KG1 (cell line): ENCODE results near the gene DDX51.
"Not testable (repeated sequence)": the region's sequence is repeated elsewhere in the genome, so short reads cannot be mapped to it uniquely, and the experiment has no call there.

Source experiments
- DNase-seq: peaks from one replicate; lab custom pipeline; 2025; lab: John Stamatoyannopoulos, UW

The DDX51 gene

GRCh38 chr12:132116709-132117557, 27.2 kb downstream of the DDX51 start:
- no peak for DNase-seq

- no peak for DNase-seq
These were observed 28.6 kb downstream of the DDX51 start for GRCh38 chr12:132115500-132115899.

GRCh38 chr12:132114667-132115066, 29.5 kb downstream of the DDX51 start:
- DNase-seq = no peak

DNA sequence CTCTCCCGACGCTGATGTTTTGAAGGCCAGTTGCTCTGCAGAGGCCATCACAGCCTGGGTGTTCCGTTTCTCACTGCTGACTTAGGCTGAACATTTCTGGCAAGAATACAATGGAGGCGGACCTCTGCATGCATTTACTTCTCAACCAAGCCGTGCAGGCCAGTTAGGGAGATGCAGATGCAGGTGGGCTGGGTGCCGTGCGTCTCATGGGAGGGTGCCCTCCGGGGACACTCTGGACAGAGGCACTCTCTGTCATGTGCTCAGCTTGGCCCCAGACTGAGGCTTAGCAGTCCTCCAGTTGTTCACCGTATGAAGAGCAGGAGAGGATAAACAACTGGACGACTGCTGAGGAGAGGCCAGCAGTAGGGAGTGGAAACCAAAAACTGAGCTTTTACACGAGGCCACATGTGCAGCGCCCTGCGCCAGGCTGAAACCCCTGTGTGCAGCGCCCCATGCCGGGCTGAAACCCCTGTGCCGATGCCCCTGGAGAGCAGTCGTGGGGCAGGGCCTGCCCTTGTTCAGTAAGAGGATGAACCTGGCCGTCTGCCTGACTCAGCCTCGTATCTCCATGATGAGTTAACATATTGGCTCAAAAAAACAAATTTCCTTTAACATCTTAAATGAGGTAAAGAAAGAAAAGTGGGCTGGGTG, 32.3 kb downstream of the DDX51 start:
- no peak for DNase-seq

- no peak for DNase-seq
These were observed 33.4 kb downstream of the DDX51 start for GRCh38 chr12:132110677-132111076.

GRCh38 chr12:132109741-132110140, 34.4 kb downstream of the DDX51 start:
- no peak for DNase-seq

DNA sequence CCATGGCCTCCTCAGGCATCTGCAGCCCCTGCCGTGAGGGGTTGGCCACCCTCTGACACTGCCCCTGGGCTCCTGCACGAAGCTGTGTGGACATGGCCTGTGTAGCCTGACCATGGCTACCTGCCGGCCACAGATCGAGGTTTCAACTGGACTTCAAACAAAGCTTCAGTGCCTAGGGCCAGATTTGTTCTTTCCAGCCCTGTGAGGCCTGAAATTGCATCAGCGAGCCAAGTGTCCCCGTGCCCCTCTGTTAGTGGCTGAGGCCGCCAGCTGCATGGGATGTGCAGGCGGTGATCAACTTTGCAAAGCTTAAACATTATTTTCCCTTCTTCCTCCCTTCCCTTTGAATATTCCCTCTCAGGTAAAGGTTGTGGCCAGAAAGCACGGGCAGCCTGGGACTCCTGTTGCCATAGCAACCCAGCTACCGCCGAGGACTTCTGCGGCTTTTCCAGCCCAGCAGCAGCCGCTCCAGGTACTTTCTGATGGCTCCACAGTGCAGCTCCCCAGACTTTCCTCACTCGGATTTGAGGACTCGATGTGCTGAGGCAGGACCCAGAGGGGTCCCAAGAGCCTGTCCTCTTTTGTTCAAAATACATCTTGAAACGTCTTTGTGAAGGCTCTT, 35.8 kb downstream of the DDX51 start:
- no peak for DNase-seq

DNA sequence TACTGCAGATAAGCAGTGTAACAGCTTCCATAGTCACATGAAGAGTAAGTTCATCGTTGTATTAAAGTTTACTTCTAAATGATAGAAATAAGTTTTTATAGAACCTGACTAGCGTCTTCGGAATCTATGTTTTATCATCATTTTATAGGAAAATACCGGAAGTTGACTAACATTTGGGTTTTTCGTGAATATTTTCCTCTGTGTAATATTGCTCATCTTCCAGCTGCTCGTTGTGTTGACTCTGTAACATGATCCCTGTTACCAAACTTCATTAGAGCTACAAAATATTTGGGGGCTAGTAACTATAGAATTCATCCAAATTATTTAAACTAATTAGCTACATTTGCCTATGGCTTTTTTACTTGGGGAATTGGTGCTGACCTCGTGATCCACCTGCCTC, 37.2 kb downstream of the DDX51 start:
- no peak for DNase-seq

GRCh38 chr12:132105467-132105866, 38.7 kb downstream of the DDX51 start:
- DNase-seq = no peak

- no peak for DNase-seq
These were observed 40.4 kb downstream of the DDX51 start for GRCh38 chr12:132103542-132104308.

DNA sequence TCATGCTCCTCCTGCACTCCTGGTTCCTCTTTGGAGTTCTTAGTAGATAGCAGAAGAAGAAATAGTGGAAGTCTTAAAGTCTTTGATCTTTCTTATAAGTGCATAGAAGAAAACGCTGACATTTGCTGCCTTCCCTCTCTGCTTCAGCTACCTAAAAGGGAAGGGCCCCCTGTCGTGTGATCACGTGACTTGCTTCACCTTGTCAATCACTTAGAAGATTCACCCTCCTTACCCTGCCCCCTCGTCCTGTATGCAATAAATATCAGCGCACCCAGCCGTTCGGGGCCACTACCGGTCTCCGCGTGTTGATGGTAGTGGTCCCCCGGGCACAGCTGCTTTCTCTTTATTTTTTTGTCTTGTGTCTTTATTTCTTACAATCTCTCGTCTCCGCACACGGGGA, 41.0 kb downstream of the DDX51 start:
- DNase-seq = not testable (repeated sequence)

DNA sequence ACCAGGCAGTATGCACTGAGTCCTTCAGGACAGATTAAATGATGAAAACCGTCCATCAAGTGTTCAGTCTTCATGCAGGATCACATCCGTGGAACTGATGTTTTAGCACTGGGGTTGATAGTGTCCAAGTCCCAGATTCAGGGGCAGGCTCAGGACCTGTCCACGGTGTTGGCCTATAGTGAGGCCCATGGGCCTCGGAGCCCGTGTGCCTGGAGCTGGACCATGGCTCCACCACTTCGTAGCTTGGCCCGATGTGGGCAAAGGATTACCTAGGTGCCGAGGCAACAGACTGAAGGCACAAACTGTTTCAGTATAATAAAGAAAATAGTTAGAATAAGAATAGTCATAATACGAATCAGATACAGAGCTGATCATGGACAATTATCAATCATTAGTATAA, 41.8 kb downstream of the DDX51 start:
- DNase-seq = no peak

- no peak for DNase-seq
These were observed 43.6 kb downstream of the DDX51 start for GRCh38 chr12:132100306-132101065.

GRCh38 chr12:132099739-132100138, 44.4 kb downstream of the DDX51 start:
- no peak for DNase-seq

GRCh38 chr12:132095520-132096409, 48.4 kb downstream of the DDX51 start:
- DNase-seq = no peak

- DNase-seq = no peak
These were observed 49.7 kb downstream of the DDX51 start for GRCh38 chr12:132094269-132094891.

GRCh38 chr12:132089407-132089910, 54.7 kb downstream of the DDX51 start:
- no peak for DNase-seq
